ENCODE data around the gene MYBPHL.

MYBPHL gene, protein sequence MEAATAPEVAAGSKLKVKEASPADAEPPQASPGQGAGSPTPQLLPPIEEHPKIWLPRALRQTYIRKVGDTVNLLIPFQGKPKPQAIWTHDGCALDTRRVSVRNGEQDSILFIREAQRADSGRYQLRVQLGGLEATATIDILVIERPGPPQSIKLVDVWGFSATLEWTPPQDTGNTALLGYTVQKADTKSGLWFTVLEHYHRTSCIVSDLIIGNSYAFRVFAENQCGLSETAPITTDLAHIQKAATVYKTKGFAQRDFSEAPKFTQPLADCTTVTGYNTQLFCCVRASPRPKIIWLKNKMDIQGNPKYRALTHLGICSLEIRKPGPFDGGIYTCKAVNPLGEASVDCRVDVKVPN

DNA sequence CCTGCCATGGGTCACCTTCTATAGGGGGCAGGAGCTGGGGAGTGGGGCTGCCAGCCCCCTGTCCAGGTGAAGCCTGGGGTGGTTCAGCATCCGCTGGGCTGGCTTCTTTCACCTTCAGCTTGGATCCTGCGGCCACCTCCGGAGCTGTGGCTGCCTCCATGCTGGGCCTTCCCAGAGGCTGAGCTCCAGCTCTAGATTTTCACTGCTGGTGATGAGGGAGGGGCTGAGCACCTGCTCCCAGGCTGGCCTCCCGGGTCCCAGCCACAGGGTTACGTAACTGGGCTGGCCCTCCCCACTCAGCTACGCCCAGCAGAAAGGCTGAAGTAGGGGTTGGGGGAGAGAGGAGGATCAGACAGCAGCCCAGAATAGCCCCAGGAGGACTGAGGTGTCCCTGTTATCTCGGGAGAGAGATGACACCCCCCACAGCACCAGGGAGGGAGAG lies at the start of gene MYBPHL:
MYBPHL (minus strand) TSS at position 180 of the 442 bp plus-strand sequence; CDS start at position 160, 20 bp downstream.
- no peak within 1 kb of the TSS for H3K27ac ChIP-seq
- TF ChIP-seq, protein P1, sequence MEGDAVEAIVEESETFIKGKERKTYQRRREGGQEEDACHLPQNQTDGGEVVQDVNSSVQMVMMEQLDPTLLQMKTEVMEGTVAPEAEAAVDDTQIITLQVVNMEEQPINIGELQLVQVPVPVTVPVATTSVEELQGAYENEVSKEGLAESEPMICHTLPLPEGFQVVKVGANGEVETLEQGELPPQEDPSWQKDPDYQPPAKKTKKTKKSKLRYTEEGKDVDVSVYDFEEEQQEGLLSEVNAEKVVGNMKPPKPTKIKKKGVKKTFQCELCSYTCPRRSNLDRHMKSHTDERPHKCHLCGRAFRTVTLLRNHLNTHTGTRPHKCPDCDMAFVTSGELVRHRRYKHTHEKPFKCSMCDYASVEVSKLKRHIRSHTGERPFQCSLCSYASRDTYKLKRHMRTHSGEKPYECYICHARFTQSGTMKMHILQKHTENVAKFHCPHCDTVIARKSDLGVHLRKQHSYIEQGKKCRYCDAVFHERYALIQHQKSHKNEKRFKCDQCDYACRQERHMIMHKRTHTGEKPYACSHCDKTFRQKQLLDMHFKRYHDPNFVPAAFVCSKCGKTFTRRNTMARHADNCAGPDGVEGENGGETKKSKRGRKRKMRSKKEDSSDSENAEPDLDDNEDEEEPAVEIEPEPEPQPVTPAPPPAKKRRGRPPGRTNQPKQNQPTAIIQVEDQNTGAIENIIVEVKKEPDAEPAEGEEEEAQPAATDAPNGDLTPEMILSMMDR (conservative IDR thresholded peaks at IDR 0.05), result no peak

DNA sequence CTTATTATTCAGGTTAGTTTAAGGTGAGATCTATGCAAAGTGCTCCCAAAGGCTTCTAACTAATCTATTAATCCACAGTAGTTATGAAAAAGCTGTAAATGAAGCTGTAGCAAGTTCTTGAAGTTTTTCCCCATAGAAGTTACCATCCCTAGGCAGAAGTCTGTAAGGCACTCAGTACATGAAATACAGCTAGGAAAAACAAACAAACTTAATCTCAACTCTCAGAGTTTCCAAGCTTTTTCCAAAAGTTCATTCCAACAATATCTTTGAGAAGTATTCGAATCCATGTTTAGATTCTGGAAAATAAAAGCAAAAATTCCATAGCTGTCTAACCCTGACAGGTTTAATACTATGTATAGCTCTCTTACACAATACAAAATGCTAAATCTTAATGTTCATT lies 49.7 kb upstream of the MYBPHL start:
- TF ChIP-seq, protein P1 (conservative IDR thresholded peaks at IDR 0.05), result no peak
- H3K27ac ChIP-seq, result no peak overlapping the region

DNA sequence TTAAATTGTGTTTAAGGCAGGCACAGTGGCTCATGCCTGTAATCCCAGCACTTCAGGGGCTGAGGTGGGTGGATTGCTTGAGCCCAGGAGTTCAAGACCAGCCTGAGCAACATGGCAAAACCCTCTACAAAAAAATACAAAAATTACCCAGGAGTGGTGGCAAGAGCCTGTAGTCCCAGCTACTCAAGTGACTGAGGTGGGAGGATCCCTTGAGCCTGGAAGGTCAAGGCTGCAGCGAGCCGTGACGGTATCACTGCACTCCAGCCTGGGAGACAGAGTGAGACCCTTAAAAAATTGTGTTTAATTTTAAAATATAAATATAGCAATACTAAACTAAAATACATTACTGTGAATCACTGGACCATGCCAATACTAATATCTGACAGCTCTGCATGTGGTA lies 48.1 kb upstream of the MYBPHL start:
- TF ChIP-seq, protein P1 (conservative IDR thresholded peaks at IDR 0.05), result no peak
- H3K27ac ChIP-seq, result no peak overlapping the region

DNA sequence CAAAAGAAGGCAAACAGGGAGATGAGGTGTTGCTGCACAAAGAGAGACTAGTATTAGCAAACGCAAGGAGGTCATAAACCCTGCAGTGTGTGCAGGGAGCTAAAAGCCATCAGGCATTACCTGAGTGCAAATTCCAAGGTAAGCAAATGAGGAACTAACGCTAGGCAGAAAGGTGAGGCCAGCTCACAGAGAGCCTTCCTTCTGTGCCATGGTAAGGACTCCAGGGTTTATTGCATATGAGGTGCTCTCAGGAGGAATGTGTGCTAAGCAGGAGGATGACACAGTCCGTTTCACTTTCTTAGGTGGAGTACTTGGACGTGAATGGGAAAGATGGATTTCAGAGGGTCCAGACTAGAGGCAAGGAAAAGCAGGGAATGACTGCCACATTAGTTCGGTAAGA lies 44.6 kb upstream of the MYBPHL start:
- TF ChIP-seq, protein P1 (conservative IDR thresholded peaks at IDR 0.05), result no peak
- H3K27ac ChIP-seq, result no peak overlapping the region

DNA sequence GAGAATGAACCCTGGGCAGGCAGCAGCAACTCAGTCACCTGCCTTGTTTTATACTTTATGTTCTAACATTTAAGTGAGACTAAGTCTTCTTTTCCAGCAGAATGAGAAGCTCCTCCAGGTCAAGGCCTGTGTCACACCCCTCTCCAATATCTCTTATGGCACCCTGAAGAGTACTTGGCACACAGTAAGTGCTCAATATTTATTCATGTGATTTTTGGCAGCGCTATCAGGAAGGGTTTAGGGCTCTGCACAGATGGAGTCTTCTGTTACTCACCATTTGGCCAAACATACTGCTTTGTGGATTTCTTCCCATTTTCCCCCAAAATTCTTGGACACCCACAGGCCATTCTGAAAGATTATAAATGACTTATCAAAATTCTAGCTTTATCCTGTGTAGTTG lies 43.8 kb upstream of the MYBPHL start:
- H3K27ac ChIP-seq, result no peak overlapping the region
- TF ChIP-seq, protein P1 (conservative IDR thresholded peaks at IDR 0.05), result no peak

DNA sequence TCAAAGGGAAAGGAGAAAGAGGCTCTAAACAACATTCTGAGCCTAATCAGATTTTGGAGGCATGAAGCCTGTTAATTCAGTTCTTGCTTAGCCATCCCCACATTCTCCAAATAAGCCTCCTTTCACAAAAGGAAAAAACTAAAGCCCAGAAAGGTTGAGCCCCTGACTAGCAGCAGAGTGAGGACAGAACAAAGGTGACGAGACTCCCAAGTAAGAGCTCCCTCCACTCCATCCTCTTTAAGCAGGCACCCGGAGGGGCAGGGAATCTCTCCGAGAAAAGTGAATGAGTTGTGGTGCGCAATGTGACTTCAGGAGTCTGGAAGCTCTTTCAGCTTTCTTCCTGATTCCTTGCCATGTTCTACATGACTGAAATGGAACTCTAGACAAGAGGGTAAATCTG lies 43.4 kb upstream of the MYBPHL start:
- H3K27ac ChIP-seq, result no peak overlapping the region
- TF ChIP-seq, protein P1 (conservative IDR thresholded peaks at IDR 0.05), result no peak

DNA sequence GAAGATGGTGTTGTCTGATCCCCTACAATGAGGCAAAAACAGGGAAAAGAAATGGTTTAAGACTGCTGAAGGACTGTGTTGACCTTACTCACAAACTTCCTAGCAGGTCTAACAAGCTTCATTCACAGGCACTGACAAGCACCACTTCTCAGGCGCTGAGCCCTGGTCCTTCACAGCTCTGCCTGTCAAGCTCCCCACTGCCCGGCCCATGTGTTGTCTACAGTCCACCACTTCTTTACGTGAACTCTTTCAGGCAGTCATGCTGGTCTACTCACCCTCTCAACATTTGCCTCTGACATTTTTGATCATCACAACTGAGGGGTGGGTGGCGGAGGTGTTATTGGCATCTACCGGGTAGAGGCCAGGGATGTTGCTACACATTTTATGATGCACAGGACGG lies 40.7 kb upstream of the MYBPHL start:
- TF ChIP-seq, protein P1 (conservative IDR thresholded peaks at IDR 0.05), result no peak
- no peak overlapping the region for H3K27ac ChIP-seq
